Body of pancreas (tissue), 4 donors: ENCODE measurements around the gene ULK4. TPM values are rescaled to one million over a fixed set of nuclear protein-coding genes. Genes with fewer than 3 reads are reported as not detected.
"Not testable (repeated sequence)": the region's sequence is repeated elsewhere in the genome, so short reads cannot be mapped to it uniquely, and the experiment has no call there.

Source experiments
- ATAC-seq: fragments of 150-250 bp; one replicate; pipeline ENCODE4 v1.9.1; 2016
- DNase-seq, 4 donors: peaks; one replicate each; pipeline ENCODE4 v3.0.0-alpha.2; 2019
- H3K27ac ChIP-seq, 4 donors: fragments of 200-600 bp; sonication (generic); 1 replicate in 3 of 4; 2 replicates in 1 of 4; pipeline versions ENCODE4 v1.5.1 to v1.6.1; 2016 to 2019; ENCODE audit warnings: mild to moderate bottlenecking in 1 of 4, mixed read lengths in 1 of 4, moderate library complexity in 1 of 4
- H3K27me3 ChIP-seq, 2 donors: fragments of 200-600 bp; sonication (generic); one replicate each; pipeline ENCODE4 v1.6.0; 2016; ENCODE audit warnings: mild to moderate bottlenecking in 1 of 2
- H3K36me3 ChIP-seq, 2 donors: fragments of 200-600 bp; sonication (generic); replicated peaks in 1 of 2; 2 replicates each; pipeline ENCODE4 v1.5.1; 2016; ENCODE audit warnings: low read depth in 2 of 2; ENCODE audit not compliant: insufficient read depth in 1 of 2
- H3K4me1 ChIP-seq: fragments of 200-600 bp; sonication (generic); one replicate; pipeline ENCODE4 v1.6.0; 2016
- H3K4me3 ChIP-seq, 2 donors: fragments of 200-600 bp; sonication (generic); 1 replicate in 1 of 2; 2 replicates in 1 of 2; pipeline ENCODE4 v1.5.1; 2016 to 2019
- H3K9me3 ChIP-seq, 3 donors: fragments of 200-600 bp; sonication (generic); 1 replicate in 2 of 3; 2 replicates in 1 of 3; pipeline ENCODE4 v1.5.1; 2016
- CTCF ChIP-seq, 7 experiments: fragments of 450-650 bp in 4 of 7; fragments of 200-600 bp in 3 of 7; sonication (generic) in 3 of 7; IDR thresholded peaks; one replicate each; pipeline ENCODE4 v1.5.1; 2016 to 2019; ENCODE audit warnings: antibody characterized with exemption in 7 of 7
- POLR2A ChIP-seq, 3 donors: fragments of 450-650 bp; IDR thresholded peaks; one replicate each; pipeline ENCODE4 v1.6.1; 2016; ENCODE audit warnings: antibody characterized with exemption in 3 of 3, mild to moderate bottlenecking in 2 of 3
- WGBS, 2 donors: methylation state at CpG; one replicate each; pipeline ENCODE4 v1.1.5; 2017; 5-methylcytosine and 5-hydroxymethylcytosine counted together
- intact Hi-C: fragments of 100-400 bp; cut with DNase I; formaldehyde crosslinking; loops from one replicate; pipeline ENCODE4 v1.15.1; 2023
- total RNA-seq, 2 donors: library from RNA; depleted of rRNA; stranded (reverse); fragments of >200 nt; gene quantifications; one replicate each; pipeline ENCODE4 v1.1.0, GENCODE V29; 2016

The ULK4 gene
- total RNA-seq, 2 donors from 2014 or later: 7.3 to 12.5 TPM

DNA sequence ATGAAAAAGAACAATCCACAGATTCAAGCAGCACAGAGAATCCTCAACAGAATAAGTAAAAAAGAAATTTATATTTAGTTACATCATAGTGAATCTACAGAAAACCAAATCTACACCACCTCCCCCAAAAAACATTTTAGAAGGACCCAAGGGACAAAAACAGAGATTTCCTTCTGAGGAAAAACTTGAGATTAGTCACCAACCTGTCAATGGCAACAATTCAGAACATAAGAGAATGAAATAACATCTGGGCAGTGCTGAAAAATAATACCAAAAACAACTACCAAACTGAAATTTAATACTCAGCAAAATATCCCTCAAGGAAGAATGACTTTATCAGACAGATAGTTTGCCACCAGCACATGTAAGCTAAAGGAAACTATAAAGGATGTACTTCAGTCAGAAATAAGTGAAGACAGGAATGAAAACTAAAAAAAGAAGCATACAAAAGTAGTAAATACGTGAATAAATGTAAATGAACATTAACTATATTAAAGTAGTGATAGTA, 260.7 kb downstream of the ULK4 start:
- H3K36me3 ChIP-seq: no peaks in the 10 kb centered on the region
- DNase-seq: no peak
- H3K27ac ChIP-seq: no peak overlapping the region
- no peaks in the 10 kb centered on the region for H3K9me3 ChIP-seq
- no peaks in the 10 kb centered on the region for H3K4me1 ChIP-seq
- intact Hi-C loops: no loop called here
- 81 to 85% methylated on average over 1 of the region's 1 CpG for WGBS, 2 donors
- H3K4me3 ChIP-seq: no peak overlapping the region
- ATAC-seq: no peak
- TF ChIP-seq CTCF (IDR thresholded peaks at IDR 0.05) (no peak), POLR2A (IDR thresholded peaks at IDR 0.05) (no peak)
- no peaks in the 10 kb centered on the region for H3K27me3 ChIP-seq

GRCh38 chr3:41700155-41700554, 261.7 kb downstream of the ULK4 start:
- no peak for ATAC-seq
- Histone ChIP-seq H3K36me3 (no peaks in the 10 kb centered on the region), H3K4me3 (no peak overlapping the region), H3K27ac (no peak overlapping the region), H3K4me1 (no peaks in the 10 kb centered on the region), H3K27me3 (no peaks in the 10 kb centered on the region), H3K9me3 (no peaks in the 10 kb centered on the region)
- intact Hi-C loops: no loop called here
- 82 to 86% methylated on average over 1 of the region's 1 CpG for WGBS, 2 donors
- TF ChIP-seq POLR2A (IDR thresholded peaks at IDR 0.05) (no peak), CTCF (IDR thresholded peaks at IDR 0.05) (no peak)
- no peak for DNase-seq

GRCh38 chr3:41698898-41699297, 263.0 kb downstream of the ULK4 start:
- no peak for DNase-seq
- TF ChIP-seq CTCF (IDR thresholded peaks at IDR 0.05): no peak
- TF ChIP-seq POLR2A (IDR thresholded peaks at IDR 0.05): no peak

DNA sequence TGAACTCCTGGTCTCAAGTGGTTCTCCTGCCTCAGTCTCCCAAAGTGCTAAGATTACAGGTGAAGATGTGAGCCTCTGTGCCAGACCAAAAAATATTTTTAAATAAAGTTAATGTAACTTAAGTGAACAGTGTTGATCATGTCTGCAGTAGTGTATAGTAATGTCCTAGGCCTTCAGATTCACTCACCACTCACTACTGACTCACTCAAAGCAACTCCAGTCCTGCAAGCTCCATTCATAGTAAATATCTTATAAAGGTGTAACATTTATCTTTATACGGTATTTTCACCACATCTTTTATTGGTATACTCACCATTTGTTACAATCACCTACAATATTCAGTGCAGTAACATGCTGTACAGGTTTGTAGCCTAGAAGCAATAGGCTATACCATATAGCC, 264.2 kb downstream of the ULK4 start:
- no peak for TF ChIP-seq CTCF (IDR thresholded peaks at IDR 0.05)
- no peak for TF ChIP-seq POLR2A (IDR thresholded peaks at IDR 0.05)
- ATAC-seq (no peak), DNase-seq (no peak)
- H3K36me3 ChIP-seq: no peaks in the 10 kb centered on the region
- H3K27ac ChIP-seq: no peak overlapping the region
- no peaks in the 10 kb centered on the region for H3K9me3 ChIP-seq
- WGBS, 2 donors: 91 to 92% methylated on average over 1 of the region's 1 CpG
- no peak overlapping the region for H3K4me3 ChIP-seq
- H3K27me3 ChIP-seq: no peaks in the 10 kb centered on the region
- intact Hi-C loops: no loop called here
- no peaks in the 10 kb centered on the region for H3K4me1 ChIP-seq

More at GRCh38 chr3:41698898-41699297, 263.0 kb downstream of the ULK4 start:
- no peak overlapping the region for H3K27ac ChIP-seq
- 90 to 92% methylated on average over 3 of the region's 3 CpGs for WGBS, 2 donors
- H3K27me3 ChIP-seq: no peaks in the 10 kb centered on the region
- no peaks in the 10 kb centered on the region for H3K9me3 ChIP-seq
- H3K36me3 ChIP-seq: no peaks in the 10 kb centered on the region
- no peak overlapping the region for H3K4me3 ChIP-seq
- ATAC-seq: no peak
- intact Hi-C loops: no loop called here
- H3K4me1 ChIP-seq: no peaks in the 10 kb centered on the region

DNA sequence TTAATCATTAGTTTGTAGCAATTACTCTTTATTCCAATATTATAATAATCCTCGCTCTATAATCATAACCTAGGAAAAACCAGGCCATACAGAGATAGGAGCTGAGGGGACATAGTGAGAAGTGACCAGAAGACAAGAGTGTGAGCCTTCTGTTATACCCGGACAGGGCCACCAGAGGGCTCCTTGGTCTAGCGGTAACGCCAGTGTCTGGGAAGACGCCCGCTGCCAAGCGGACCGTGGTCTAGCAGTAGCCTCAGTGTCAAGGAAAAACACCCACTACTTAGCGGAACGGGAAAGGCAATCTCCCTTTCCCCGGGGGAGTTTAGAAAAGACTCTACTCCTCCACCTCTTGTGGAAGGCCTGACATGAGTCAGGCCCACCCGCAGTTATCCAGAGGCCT, 266.1 kb downstream of the ULK4 start:
- H3K36me3 ChIP-seq, H3K9me3 ChIP-seq, ATAC-seq, H3K4me1 ChIP-seq, H3K27me3 ChIP-seq, intact Hi-C loops, H3K27ac ChIP-seq, H3K4me3 ChIP-seq: not testable (repeated sequence)
- 80 to 86% methylated on average over 12 of the region's 12 CpGs for WGBS, 2 donors
- peak in 1 of 7 experiments; percentile 16 for TF ChIP-seq CTCF (IDR thresholded peaks at IDR 0.05)
- peak in 2 of 4 donors; percentile 27 to 47 for DNase-seq
